GM19324 (cell line): Measurements from ENCODE around the gene DNER.
"Not testable (repeated sequence)": the region's sequence is repeated elsewhere in the genome, so short reads cannot be mapped to it uniquely, and the experiment has no call there.

Source experiments
- ATAC-seq: cut with Tn5 transposase; IDR thresholded peaks from one replicate; pipeline ENCODE4 v1.9.1; 2021; ENCODE audit warnings: mild to moderate bottlenecking, moderate library complexity; ENCODE audit not compliant: unreplicated experiment, low FRiP score

The DNER gene

DNA sequence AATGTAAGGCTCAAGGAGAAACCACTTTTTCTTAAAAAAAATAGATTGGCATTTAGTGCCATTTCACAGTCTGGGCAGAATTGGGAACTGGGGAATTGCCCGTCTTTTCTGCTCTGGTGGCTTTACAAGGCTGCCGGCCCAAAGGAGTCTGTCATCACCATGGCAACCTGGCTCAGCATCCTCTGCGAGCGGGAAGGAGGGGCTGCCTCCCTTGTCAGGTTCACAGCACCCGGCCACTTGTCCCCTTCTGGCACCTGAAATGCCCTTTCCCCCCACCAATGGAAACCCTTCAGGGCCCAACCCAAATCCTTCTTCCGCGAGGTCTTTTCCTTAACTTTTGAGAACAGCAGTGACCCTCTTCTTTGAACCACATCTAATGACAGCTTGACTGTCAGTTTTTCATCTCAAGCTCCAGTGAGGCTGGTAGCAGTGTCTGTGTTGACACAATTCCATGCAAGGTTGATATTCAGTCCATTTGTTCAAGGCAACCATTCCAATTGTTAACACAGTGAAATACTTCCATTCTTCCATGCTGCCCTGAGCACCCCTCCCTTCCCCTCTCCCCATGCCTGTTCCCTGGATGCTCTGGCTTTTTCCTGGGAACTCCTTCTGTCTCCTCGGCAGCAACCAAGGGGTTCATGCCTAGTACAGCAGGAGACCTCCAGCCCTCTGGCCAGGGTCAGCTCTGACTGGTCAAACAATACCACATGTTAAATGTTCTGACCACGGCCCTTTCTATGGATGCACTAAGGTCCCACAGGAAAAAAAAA lies 79.6 kb downstream of the DNER start:
- no peak for ATAC-seq

DNA sequence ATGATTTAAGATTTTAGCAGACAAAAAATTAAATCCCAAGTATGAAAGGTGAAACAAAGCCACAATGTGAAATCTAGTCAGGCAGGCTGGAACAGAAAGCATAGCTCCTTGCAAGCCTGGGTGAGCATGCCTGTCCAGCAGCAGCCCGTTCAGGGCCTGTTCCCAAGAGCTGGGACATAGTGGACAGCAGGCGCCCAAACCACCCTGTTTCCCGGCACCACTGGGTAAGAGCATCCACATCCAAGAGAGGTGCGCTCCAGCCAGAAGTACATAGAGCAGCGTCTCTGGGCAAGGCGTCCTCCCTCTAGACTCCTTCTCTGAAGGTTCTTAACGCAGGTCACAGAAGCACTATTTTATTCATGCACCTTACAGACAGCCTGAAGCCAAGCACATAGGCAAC lies 80.8 kb downstream of the DNER start:
- no peak for ATAC-seq

DNA sequence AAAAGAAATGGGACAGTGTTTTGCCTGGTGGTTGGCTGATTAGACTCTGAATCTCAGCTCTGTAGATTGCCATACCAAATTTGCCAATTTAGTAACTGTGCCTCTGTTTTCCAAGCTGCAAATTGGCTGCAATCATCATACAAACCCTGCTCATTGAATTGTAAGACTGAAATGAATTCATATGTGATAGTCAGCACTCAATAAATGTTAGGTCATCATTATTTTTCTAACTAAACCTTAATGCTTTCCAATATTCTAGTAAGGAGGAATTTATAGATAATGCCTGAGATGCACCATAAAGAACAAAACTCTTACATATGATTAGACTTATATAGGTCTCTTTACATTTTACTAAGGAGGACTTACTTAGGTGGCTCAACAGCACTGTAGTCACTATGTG lies 85.3 kb downstream of the DNER start:
- no peak for ATAC-seq

DNA sequence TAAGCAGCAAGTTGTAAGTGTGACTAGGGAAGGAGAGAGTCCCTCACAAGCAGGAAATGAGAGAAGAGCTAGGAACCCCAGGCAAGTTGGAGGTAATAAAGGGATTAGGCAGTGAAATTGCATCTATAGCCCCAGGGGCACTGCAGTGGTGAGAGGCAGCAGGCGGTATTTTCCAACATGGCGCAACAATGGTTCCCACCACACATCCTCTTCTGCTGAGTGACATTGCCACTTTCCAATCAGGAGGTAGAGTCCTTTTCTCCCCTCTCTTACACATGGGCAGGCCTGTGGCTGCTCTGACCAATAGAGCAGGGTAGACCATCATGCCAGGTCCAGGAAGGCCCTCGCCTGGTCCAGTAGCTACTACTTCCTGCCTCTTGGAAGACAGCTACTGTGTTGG lies 86.6 kb downstream of the DNER start:
- no peak for ATAC-seq

DNA sequence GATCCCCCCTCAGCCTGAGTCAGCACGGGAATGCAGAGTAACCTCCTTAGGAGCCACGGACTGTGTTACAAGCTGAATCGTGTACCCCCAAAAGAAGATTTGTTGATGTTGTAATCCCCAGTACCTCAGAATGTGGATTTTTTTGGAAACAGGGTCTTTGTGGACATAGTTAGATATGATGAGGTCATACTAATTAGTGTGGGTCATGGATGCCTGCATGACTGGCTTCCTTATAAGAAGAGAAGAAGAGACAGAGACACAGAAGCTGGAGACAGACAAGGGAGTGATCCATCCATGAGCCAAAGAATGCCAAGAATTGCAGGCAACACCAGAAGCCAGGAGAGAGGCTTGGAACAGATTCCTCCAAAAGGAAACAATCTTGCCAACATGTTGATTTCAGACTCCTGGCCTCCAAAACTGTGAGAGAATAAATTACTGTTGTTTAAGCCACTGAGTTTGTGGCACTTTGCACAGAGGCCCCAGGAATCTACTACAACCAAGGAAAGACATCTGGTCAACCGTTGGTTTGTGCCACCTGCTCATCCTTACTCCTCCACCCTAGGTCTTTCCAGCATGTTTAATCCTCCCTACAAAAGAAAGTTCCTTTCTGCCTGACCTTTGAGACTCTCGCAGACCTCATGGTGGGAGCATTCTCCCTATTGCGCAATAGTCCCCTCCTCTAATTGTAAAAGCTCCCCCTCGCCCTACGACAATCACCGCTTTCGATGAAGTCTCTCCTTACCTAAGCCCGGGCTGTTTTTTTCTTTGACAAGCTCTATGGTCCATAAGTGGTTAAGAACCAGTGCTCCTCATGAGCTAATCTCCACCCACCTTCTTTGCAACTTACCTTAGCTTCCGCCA lies 91.6 kb downstream of the DNER start:
- ATAC-seq = no peak

DNA sequence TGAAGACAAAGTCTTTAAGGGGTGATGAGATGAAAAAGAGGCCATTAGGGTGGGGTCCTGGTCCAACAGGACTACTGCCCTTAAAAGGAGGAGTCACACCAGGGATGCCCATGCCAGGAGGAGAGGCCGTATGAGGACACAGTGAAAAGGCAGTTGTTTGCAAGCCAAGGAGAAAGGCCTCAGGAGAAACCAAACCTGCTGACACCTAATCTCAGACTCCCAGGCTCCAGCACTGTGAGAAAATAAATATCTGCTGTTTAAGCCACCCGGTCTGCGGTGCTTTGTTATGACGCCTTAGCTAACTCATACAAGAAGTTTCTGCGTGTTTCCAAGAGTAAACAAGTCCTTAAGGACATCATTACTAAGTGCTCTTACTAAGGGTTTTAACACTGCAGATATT lies 93.6 kb downstream of the DNER start:
- ATAC-seq = no peak

DNA sequence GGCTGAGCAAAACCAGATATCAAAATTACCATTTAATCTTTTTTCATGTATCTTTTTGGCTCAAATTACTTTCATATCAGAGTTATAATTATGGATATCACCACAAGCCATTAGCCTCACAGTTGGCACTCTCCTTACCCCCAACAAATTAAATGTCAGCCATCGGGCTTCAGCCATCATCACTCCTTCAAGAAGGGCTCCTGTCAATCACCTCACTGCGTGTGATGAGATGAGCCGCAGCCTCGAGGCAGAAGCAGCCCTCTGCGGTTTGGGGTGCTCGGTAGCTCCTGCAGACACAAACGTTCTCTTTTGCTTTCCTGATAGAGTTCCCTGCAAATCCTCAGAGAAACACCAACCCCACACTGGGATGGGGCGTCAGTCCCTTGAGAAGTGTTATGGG lies 94.1 kb downstream of the DNER start:
- ATAC-seq = no peak

DNA sequence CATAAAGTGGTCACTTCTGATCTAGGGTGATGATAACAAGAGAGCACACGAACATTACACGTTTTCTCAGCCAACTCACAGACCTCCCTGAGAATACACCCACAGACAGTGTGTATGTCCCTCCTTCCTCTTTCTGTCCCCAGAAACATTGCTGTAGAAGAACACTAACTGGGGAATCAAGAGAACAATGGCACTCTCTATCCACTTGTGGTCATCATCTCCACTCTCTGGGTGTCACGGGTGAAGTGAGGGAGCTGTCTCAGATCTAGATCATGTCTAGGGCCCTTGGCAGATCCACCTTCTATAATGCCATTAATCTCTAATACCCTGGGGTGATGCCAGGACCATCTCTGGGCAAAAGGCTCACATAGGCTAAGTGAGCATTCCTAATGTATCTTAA lies 97.9 kb downstream of the DNER start:
- ATAC-seq = no peak

DNA sequence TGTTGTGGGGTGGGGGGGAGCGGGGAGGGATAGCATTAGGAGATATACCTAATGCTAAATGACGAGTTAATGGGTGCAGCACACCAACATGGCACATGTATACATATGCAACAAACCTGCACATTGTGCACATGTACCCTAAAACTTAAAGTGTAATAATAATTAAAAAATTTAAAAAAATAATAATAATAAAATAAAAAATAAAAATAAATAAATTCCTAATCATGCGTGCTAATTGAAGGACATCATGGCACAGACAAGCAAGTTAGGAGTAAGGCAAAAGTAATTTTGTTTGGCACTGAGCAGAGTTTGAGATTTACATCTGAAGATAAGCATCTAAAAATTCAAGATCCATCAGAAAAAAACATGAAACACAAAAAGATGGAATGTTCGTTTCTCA lies 100.3 kb downstream of the DNER start:
- ATAC-seq = not testable (repeated sequence)

DNA sequence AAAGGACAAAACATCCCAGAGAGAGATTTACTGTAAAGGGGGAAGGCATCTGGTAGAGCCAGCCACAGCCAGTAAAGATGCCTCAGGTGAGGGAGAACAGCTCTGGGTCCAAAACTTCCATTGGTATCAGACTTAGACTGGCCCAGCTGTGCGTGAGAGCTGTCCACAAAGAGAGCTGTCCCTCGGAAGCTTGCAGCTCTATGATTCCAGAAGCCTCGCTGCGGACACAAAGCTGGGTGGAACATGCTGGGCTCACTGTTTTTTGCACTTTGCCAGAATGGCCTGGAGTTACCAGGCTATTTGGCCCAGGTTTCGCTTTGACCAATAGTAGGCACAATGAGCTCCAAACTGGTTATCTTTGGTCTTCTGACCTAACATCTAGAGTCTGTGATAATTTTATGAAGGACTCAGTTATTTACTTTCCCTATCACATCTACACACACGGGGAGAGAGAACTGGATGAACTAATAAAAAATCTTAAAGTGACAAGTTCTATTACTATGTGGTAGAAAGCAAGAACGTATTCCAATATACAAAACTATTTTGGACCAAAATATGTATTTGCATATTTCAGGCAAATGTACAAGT lies 101.9 kb downstream of the DNER start:
- ATAC-seq = no peak

DNA sequence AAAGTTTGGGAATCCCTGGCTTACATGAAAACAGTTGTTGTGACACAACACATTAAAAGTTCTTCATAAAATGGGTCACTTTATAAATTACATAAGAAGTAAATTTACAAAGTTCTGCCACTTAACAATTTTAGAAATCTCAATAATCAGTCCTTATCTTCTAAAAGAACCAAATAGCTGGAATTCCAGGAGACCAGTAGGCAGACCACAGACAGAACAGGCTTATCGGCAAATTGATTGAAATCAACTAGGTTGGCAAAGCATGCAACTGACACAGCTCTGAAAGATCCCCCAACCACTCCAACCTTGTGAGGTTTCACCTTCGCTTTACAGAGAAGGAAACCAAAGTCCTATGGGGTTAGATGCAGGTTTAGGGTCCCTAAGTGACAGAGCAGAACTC lies 103.0 kb downstream of the DNER start:
- no peak for ATAC-seq

DNA sequence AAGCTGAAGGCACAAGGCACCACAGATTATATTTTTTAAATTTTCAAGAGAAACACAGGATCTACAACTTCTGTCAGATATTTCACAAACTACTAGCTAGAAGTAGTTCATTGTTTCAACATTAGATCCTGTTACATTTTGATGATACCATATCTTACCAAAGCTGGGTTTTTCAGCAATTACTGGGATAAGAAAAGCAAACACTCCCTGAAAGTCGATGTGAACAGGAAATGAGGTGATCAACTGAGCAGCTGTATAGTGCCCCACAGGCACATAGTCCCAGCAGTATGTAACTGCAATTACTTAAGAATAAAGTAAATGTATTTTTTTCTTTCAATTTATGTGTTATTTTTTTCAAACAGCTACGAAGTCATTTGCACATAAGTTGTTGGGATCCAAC lies 103.5 kb downstream of the DNER start:
- ATAC-seq = no peak

DNA sequence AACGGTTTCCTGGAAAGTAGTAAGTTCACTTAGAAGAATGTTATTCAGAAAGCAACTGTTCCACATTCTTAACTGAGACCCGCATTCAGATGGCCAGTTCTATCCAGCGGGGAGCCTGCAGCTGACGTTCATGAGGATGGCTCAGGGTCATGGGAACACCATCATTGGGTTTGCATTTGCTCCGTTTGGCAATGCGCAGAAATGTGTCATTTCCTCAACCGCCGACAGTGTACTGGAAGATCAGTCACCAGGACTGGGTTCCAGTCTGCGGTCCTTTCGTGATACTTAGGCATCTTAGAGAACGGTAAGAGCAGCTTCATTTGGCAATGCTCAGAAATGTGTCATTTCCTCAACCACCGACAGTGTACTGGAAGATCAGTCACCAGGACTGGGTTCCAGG lies 104.0 kb downstream of the DNER start:
- no peak for ATAC-seq

DNA sequence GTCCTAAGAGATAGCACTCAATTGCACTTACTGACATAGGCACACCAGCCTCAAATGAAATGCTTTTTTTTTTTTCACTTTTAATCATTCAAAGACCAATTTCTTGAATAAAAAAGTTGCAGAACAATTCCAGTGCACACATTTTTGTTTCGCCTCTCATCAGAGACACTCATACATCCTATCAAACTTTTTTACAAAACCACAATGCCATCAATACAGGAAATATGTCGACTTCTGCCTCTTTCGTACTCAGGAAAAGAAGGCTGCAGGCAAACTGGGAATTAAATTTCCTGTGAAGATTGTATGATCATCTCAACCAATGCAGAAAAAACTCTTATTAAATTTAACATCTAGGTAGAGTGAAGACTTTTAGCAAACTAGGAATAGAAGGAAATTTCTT lies 112.4 kb downstream of the DNER start:
- no peak for ATAC-seq

DNA sequence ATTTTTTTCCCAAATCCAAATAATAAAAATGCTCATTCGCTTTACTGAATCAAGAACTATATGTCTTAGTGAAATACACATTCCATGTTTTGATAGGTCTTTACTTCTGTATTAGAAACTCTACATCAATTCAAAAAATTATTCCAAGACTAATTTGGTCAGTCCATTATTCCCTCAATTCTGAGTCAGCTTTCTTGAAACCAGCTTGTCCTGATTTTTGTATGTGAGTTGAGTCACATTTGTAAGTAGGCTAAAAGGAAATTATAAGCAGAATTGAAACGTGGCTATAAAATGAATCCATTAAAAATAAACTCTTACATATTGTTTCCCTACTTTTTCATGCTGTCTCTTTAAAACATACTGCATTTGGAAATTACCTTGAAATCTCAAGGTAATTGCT lies 113.0 kb downstream of the DNER start:
- ATAC-seq = no peak

DNA sequence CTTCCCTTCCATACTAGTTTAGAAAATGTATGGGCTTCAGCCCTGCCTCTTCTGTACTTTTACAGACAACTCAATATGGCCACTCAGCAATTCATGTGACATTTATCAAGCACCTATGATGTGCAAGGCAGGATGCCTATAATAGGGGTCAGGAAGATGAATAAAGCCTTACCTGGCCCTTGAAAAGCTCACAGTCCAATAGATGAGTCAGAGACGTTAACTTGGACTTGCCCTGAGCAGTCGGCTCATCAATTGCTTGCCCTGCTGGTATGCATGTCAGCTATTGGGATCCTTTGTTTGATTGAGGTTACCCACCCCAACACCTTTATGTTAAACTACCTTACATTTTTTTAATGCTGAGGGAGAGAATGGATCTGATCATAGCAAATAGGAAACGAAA lies 116.1 kb downstream of the DNER start:
- ATAC-seq = no peak

DNA sequence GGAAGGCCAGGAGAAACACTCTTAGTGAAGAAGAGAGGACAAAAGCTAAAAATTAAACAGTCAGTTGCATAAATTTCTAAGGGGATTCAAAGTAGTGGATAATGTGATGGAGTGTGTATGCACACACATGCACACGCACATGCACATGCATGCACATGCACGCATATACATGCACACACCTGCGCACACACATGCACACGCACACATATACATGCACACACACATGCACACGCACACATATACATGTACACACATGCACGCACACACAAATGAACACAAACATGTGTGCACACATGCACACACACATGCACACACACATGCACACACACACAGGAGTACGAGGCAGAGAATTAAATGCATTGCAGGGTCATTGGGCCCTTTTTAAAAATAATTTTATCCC lies 117.6 kb downstream of the DNER start:
- ATAC-seq = no peak

DNA sequence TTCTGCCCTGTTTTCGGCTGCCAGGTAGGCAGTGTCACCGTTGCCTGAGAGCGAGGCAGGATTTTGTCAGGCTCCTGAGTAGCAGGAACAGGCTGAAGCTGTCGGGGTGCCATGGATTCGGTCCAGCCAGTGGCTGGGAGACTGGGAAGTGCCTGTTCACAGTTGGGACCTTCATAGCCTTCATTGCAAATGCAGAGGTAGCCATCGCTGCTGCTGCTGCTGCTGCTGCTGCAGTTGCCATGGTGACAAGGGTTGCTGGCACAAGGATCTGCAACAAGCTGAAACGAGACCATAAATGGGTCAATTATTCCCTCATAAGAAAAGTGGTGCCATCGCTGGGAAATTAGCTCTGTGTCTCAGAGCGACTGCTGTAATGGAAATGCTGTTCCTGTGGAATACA lies 122.7 kb downstream of the DNER start:
- ATAC-seq = no peak

DNA sequence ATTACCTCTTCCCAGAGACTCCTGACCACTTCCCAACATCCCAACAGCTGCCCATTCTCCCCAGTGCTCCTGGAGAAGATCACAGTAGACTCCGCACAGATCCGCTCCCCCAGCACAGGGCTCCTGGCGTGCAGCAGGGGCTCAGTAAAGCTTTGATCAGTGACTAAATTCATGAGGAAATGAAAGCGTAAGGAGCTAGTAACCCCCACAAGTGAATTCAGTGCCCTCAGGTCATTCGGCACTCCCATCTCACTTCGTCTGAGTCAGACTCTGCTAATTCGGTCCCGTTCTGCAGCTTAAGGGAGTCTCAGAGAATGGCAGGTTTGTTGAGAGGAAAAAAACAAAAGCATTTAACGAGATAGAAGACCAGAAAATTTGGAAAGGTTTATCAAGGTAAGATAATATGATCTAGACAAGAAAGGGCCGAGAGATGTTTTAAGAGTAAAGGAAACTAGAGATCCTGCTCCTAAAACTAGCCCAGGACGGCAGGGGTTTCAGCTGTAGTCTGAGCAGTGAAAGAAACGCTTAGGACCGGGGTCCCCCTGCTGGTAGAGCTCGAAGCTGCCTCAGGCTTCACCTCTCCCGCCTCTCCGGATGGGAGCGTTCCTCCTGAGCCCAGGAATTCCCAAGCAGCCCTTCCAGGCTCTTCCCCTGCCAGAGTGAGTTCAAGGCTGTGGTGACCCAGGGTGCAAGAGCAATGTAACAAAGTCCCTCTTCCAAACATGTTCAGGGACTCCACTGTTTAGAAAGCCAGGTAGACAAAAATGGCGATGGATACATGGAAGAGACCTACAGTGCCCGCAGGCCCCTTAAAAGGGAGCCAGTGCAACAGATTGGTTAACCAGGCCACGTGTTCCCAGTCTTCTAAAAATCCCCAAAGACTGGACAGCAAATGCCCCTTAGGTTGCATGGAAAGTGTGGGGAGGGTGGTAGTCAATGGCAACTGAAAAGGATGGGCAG lies 127.3 kb downstream of the DNER start:
- peak; percentile 79 for ATAC-seq

DNA sequence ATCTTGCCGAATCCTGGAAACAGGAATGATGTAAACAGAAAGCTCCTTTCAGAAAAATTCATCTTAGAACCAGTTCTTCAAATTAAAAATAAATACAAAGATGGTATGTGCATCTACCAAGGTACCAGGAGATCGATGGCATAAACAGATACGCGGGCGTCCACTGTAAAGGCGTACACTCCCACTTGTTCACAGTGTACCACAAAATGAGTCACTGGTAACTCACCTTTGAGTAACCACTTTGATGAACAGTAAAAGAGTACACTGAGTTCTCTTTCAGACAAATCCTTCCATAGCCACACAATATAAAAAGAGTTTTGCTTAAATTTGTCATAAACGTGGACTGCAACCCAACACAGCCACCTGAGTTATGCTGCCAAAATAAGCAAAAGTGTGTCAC lies 128.3 kb downstream of the DNER start:
- ATAC-seq = no peak

DNA sequence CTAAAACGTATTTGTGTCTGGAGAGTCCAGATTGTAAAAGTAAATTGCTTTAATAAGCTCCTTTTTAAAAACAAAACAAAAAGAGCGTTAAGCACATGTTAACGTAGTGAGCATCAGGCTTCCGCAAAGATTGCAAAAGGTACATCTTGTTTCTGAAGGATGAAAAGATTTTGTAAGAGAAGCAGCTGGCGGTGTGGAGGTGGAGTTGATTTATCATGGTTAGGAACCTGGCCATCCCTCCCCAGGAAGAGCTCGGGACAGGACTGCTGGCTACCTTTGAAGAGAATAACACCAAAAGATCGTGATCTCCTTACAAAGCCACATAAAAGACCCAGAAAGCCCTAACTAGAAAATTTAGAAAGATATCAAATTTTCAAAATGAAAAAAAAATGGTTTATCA lies 132.2 kb downstream of the DNER start:
- no peak for ATAC-seq
